Measurements from ENCODE around the gene AIFM2.

Gene AIFM2

GRCh38 chr10:70139151-70139996 is 6.7 kb upstream of the AIFM2 start:
- no peaks in the 10 kb centered on the region for H3K9me3 ChIP-seq (ENCODE audit: severe bottlenecking)
- TF ChIP-seq, protein P1, sequence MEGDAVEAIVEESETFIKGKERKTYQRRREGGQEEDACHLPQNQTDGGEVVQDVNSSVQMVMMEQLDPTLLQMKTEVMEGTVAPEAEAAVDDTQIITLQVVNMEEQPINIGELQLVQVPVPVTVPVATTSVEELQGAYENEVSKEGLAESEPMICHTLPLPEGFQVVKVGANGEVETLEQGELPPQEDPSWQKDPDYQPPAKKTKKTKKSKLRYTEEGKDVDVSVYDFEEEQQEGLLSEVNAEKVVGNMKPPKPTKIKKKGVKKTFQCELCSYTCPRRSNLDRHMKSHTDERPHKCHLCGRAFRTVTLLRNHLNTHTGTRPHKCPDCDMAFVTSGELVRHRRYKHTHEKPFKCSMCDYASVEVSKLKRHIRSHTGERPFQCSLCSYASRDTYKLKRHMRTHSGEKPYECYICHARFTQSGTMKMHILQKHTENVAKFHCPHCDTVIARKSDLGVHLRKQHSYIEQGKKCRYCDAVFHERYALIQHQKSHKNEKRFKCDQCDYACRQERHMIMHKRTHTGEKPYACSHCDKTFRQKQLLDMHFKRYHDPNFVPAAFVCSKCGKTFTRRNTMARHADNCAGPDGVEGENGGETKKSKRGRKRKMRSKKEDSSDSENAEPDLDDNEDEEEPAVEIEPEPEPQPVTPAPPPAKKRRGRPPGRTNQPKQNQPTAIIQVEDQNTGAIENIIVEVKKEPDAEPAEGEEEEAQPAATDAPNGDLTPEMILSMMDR (IDR thresholded peaks at IDR 0.05; ENCODE audit: poor library complexity, severe bottlenecking), result no peak
- DNase-seq (ENCODE audit: low spot score) (no peak), ATAC-seq (ENCODE audit: low read depth) (no peak)
- no peaks in the 10 kb centered on the region for H3K36me3 ChIP-seq (ENCODE audit: low read depth)
- H3K4me3 ChIP-seq (ENCODE audit: severe bottlenecking), result no peak overlapping the region
- H3K27ac ChIP-seq (ENCODE audit: poor library complexity, severe bottlenecking), result peak overlapping the region; percentile 25
- H3K4me1 ChIP-seq (ENCODE audit: insufficient read depth, poor library complexity, severe bottlenecking), result peaks cover 9% of the 10 kb centered on the region
- no peaks in the 10 kb centered on the region for H3K27me3 ChIP-seq (ENCODE audit: insufficient read depth, poor library complexity, severe bottlenecking)

DNA sequence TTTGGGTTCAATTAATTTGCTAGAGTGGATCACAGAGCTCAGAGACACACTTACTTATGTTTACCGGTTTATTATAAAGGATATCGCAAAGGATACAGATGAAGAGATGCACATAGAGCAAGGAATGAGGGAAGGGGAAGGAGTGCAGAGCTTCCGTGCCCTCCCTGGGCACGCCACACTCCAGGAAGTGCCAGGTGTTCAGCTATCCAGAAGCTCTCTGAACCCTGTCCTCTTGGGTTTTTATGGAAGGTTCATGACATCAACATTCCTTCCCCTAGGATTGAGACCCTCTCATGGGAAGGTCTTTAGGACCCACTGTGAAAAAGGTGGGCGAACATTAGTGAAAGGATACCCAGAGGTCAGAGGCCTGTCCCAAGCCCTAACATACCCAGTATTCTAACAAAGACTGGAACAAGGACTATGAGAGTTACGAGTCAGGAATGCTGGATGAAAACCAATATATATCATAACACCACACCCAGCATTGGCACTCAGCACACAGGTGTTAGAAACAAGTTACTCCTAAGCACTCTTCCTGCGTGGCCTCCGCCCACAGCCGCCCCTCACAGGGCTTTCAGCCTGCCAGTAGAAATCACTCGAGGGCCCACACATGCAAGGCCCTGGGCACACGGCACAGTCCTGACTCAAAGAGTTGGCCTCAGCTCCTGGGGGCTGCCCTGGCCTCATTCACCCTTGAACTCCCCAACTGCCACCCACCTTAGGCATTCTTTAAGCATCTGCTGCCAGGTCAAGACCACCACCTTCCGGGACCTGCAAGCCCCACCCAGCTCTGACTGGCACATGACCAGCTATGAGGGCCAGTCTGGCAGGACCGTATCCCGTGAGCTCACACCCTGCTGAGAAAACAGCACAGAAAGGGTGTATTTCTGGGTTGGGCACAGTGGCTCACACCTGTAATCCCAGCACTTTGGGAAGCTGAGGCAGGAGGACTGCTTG is 5.6 kb upstream of the AIFM2 start:
- no peaks in the 10 kb centered on the region for H3K36me3 ChIP-seq (ENCODE audit: low read depth)
- TF ChIP-seq, protein P1 (IDR thresholded peaks at IDR 0.05; ENCODE audit: poor library complexity, severe bottlenecking), result no peak
- DNase-seq (ENCODE audit: low spot score) (no peak), ATAC-seq (ENCODE audit: low read depth) (peak; percentile 67)
- H3K4me3 ChIP-seq (ENCODE audit: severe bottlenecking), result no peak overlapping the region
- H3K27me3 ChIP-seq (ENCODE audit: insufficient read depth, poor library complexity, severe bottlenecking), result no peaks in the 10 kb centered on the region
- H3K4me1 ChIP-seq (ENCODE audit: insufficient read depth, poor library complexity, severe bottlenecking), result peaks cover 9% of the 10 kb centered on the region
- H3K9me3 ChIP-seq (ENCODE audit: severe bottlenecking), result no peaks in the 10 kb centered on the region
- H3K27ac ChIP-seq (ENCODE audit: poor library complexity, severe bottlenecking), result peak overlapping the region; percentile 25

GRCh38 chr10:70137135-70137534 is 4.5 kb upstream of the AIFM2 start:
- ATAC-seq (ENCODE audit: low read depth), result no peak

GRCh38 chr10:70135684-70136083 is 3.1 kb upstream of the AIFM2 start:
- ATAC-seq (ENCODE audit: low read depth) (no peak), DNase-seq (ENCODE audit: low spot score) (no peak)
- no peak overlapping the region for H3K27ac ChIP-seq (ENCODE audit: poor library complexity, severe bottlenecking)
- no peaks in the 10 kb centered on the region for H3K36me3 ChIP-seq (ENCODE audit: low read depth)
- peaks cover 15% of the 10 kb centered on the region for H3K4me1 ChIP-seq (ENCODE audit: insufficient read depth, poor library complexity, severe bottlenecking)
- no peak overlapping the region for H3K4me3 ChIP-seq (ENCODE audit: severe bottlenecking)
- no peaks in the 10 kb centered on the region for H3K27me3 ChIP-seq (ENCODE audit: insufficient read depth, poor library complexity, severe bottlenecking)
- H3K9me3 ChIP-seq (ENCODE audit: severe bottlenecking), result no peaks in the 10 kb centered on the region
- TF ChIP-seq, protein P1 (IDR thresholded peaks at IDR 0.05; ENCODE audit: poor library complexity, severe bottlenecking), result no peak

More at GRCh38 chr10:70137135-70137534, 4.5 kb upstream of the AIFM2 start:
- Histone ChIP-seq H3K27ac (ENCODE audit: poor library complexity, severe bottlenecking) (no peak overlapping the region), H3K9me3 (ENCODE audit: severe bottlenecking) (no peaks in the 10 kb centered on the region), H3K4me1 (ENCODE audit: insufficient read depth, poor library complexity, severe bottlenecking) (peaks cover 9% of the 10 kb centered on the region), H3K27me3 (ENCODE audit: insufficient read depth, poor library complexity, severe bottlenecking) (no peaks in the 10 kb centered on the region), H3K36me3 (ENCODE audit: low read depth) (no peaks in the 10 kb centered on the region), H3K4me3 (ENCODE audit: severe bottlenecking) (no peak overlapping the region)
- TF ChIP-seq, protein P1 (IDR thresholded peaks at IDR 0.05; ENCODE audit: poor library complexity, severe bottlenecking), result no peak
- DNase-seq (ENCODE audit: low spot score), result no peak
